Stimulated activated CD8-positive, alpha-beta memory T cell treated with anti-CD3 and anti-CD28 coated beads, Interleukin-7, amount 100 ng/mL, for 48 hours (primary cell): ENCODE results near the gene MYBPH.

Source experiments
- DNase-seq, 2 donors: peaks; one replicate each; pipeline ENCODE4 v3.0.0-alpha.2; 2020; ENCODE audit warnings: low read depth in 1 of 2; ENCODE audit errors: extremely low read depth in 1 of 2

The MYBPH gene

DNA sequence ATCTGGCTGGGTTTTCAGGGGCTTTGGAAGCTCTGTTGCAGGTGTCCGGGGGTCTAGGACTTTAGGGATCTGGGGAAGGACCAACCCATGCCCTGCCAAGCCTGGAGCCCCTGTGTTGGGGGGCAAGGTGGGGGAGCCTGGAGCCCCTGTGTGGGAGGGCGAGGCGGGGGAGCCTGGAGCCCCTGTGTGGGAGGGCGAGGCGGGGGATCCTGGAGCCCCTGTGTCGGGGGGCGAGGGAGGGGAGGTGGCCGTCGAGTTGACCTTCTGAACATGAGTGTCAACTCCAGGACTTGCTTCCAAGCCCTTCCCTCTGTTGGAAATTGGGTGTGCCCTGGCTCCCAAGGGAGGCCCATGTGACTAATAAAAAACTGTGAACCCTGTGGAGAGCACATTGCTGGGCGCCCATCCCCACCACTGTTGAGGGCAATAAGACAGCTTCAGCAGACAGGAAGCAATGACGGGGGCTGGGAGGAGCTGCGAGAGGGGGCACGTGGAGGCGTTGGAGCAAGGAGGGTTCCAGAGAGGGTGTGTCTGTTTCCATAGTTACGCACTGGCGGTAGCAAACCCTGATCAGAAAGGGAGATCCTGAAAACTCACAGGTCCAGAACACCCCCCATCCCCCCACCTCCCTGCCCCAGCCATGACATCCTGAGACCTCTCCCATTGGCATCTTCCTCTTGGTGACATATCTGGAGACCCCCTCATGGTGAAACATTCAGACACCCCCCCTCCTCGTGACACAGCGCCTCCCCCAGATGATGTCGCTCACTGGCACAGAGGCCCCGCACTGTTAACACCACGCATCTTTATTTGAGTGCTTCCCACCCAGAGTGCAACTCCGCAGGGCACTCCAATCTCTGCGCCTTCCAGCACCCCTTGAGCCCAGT lies 8.4 kb downstream of the MYBPH start:
- DNase-seq: no peak

DNA sequence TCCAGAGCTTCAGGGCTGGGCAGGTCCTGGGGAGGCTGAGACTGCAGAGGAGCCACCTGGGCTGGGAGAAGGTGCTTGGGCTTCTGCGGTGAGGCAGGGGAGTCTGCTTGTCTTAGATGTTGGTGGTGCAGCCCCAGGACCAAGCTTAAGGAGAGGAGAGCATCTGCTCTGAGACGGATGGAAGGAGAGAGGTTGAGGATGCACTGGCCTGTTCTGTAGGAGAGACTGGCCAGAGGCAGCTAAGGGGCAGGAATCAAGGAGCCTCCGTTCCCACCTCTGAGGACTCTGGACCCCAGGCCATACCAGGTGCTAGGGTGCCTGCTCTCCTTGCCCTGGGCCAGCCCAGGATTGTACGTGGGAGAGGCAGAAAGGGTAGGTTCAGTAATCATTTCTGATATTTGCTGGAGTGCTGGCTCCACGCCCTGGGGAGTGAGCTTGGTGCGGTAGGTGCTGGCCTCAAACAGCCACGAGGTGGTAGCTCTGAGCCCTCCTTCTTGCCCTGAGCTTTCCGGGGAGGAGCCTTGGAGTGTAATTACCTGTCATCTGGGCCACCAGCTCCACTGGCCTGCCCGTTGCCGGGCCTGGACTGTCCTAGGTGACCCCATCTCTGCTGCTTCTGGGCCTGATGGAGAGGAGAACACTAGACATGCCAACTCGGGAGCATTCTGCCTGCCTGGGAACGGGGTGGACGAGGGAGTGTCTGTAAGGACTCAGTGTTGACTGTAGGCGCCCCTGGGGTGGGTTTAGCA lies 9.3 kb downstream of the MYBPH start:
- no peak for DNase-seq

DNA sequence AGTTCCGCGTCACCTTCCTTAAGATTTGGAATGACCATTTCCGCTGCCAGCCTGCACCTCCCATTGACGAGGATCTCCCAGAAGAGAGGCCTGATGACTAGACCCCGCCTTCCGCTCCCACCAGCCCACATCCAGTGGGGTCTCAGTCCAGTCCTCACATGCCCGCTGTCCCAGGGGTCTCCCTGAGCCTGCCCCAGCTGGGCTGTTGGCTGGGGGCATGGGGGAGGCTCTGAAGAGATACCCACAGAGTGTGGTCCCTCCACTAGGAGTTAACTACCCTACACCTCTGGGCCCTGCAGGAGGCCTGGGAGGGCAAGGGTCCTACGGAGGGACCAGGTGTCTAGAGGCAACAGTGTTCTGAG lies 9.8 kb downstream of the MYBPH start:
- no peak for DNase-seq

DNA sequence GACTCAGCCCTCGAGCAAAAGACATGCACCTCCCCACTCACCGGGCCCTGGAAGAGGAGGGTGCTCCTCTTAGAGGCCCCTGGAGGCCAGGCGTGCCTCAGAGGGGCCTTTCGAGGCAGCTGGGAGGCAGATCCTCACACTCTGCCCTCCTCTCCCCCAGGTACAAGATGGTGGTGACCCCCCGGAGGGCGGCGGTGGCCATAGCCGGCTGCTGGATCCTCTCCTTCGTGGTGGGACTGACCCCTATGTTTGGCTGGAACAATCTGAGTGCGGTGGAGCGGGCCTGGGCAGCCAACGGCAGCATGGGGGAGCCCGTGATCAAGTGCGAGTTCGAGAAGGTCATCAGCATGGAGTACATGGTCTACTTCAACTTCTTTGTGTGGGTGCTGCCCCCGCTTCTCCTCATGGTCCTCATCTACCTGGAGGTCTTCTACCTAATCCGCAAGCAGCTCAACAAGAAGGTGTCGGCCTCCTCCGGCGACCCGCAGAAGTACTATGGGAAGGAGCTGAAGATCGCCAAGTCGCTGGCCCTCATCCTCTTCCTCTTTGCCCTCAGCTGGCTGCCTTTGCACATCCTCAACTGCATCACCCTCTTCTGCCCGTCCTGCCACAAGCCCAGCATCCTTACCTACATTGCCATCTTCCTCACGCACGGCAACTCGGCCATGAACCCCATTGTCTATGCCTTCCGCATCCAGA lies 10.4 kb downstream of the MYBPH start:
- DNase-seq: no peak

DNA sequence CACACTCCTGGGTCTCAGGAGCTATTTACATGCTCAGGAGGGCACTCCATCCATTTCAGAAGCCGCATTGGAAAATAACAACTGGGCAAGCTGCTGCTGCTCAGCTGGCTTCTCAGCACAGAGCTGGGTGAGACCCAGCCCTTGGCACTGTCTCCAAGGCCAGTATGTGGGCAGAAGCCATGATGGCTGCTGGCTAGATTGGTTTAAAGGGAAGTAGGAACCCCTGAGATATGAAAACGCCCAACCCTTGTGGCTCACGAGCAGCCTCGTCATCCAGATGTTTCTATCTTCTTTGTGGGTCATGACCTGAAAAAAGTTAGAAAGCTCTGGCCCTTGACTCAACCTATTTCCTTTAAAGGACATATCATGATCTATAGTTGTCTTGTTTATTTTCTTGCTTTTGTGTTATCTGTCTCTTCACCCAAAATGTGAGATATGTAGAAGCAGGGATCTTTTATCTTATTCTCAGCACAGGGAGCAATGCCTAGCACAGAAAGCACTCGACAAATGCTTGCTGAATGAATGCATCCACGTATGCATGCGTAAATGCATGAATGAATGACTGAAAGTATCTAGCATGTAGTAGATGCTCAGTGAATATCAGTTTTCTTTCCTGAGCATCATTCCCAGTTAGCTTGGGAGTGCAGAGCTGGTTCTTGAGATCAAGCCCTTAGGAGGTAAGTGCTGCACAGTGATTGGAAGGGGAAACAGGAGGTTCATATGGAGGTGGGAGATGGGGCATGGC lies 11.6 kb downstream of the MYBPH start:
- no peak for DNase-seq

DNA sequence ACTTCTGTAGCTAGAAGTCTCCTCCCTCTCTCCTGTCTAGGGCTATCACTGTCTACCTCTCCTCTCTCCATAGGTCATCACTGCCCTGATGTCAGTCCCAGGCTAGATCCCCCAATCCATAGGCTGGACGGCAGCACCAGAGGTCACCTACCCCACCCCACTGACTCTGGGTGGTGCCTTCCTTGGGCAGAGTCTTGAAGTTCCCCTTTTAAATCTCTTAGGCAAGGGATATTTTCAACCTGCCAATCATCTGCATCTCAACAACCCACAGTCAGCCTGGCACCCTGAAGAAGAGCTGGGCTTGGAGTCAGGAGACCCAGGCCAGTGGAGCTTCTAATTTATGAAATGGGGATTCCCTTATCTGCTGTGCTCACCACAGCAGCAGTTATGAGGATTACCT lies 13.2 kb downstream of the MYBPH start:
- DNase-seq: no peak

DNA sequence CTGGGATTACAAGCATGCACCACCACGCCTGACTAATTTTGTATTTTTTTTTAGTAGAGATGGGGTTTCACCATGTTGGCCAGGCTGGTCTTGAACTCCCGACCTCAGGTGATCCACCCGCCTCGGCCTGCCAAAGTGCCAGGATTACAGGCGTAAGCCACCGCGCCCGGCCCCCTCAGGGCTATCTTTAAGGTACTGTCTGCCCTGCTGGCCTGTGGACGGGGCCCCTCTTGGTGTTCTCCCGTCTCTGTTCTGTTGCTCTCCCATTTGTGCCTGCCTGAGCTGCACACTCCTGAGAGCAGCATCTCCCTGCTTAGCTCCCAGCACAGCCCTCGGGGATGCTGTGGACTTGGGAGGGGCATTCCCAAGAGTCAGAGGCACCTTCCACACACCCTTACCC lies 13.9 kb downstream of the MYBPH start:
- no peak for DNase-seq

DNA sequence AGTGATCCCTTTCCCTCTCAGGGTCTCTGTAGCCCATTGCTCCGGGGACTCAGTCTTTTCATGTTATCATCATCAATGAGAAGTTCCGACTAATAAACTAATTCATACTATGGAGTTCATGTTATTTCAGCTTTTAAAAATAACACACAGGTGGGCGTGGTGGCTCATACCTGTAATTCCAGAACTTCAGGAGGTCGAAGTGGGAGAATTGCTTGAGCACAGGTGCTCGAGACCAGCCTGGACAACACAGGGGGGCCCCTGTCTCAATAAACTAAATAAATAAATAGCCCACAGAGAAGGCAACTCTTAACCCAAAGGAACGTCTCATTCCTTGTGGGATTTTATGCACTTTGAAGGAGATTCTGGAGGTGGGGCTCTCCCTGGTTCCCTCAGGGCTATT lies 14.5 kb downstream of the MYBPH start:
- no peak for DNase-seq

DNA sequence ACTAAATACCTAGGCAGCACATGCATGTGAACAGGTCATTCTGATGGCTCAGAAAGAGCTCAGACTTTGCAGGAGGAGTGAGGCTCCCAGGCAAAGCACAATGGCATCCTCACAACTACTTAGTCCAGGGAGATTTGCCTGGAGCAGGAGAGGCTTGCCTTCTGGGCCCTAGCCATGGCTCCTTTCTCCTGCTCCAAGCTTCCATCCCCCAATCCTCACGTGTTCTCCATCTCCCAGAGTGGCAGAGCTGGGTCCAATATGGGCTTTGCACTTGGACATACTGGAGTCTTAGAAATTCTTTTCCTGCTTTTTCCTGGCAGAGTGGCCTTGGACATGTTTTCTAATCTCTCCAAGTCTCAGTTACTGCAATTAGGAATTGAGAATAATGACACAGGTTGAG lies 15.8 kb downstream of the MYBPH start:
- no peak for DNase-seq

DNA sequence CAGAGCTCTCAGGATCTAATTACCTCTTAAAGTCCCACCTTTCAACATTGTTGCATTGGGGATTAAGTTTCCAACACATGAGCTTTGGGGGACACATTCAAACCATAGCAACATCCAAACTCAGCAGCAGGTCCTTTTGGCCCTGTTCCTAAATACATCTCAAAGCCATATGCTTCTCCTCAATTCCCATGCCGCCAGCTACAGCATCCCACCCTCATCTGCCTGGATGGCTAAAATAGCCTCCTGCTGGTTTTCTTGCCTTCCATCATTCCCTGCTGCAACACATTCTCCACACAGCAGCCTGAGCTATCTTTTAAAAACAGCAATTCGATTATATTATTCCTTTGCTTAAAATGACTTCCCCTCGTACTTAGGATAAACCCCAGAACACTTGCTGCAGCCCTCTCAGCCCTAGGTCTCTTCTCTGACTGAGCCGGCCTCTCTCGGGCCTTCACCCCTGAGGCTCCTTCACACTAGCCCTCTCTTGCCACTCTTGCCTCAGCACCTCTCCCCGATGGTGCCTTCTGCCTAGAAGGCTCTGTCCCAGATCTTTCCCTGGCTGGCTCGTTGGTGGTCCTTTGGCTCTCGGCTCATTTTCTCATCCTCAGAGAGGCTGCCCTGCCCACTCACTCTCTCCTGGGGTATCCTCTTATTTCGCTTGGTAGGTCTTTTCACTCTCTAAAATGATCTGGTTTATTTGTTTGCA lies 16.5 kb downstream of the MYBPH start:
- no peak for DNase-seq

DNA sequence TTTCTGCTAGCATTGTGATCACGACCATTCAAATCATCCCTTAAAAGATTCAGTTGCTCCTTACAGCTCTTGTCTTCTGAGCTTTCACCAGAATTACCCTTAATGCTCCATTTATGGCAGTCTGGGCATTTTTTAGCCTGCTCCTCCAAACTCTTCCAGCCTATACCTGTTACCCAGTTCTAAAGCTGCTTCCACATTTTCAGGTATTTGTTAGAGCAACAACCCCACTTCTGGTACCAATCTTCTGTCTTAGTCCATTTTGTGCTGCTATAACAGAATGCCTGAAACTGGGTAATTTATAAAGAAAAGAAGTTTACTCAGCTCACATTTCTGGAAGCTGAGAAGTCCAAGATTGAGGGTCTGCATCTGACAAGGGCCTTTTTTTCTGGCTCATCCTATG lies 17.2 kb downstream of the MYBPH start:
- no peak for DNase-seq

DNA sequence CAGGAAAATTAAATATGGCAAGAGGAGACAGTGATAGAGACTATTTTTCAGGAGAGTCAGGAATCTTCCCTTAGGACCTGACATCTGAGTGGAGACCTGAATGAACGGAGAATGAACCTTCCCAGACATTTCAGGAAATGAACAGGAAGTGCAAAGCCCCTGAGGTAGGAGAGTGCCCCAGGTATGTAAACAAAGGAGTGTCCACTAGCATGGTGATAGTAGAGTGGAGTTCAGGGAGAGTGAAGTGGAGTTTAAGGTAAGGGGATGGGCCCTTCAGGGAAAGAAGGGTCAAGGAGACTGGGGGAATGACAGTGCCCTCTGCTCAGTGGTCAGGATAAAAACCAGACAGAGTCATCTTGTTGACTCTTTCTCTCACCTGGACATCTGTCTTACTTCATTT lies 19.3 kb downstream of the MYBPH start:
- no peak for DNase-seq

DNA sequence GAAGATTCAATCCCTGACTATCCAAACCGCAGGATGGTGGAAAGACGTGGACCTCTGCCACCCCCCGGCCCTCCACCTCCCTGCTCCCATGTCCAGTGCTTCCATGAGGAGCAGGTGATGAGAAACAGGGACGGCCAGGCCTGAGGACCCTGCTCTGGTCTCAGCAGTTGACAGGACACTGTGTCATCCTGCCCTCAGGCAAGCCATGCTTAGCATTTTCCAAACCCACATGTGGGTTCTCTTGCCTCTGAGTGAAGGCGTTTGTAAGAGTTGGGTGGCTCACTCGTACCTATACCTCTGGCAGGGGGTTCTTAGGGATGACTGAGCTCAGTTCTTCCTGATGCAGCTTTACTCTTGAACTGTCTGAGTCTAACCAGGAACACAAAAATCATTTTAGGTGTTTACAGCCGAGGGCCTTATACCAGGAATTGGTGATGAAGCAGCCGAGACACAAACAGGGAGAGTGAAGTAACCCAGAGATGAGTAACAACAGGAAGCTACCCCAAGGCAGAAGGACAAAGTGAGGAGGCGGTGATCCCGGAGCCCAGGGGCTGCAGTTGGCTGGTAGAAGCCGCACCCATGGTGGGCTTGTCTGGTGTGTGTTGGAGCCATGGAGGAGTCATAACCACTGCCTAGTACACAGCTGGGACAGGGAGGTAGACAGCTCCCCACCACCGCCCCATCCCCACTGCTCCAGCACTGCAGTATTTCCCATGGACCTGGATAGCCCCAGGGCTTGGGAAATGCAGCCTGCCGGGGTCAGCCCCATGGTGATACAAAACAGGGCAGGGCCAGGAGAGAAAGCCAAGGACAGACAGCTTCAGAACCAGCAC lies 21.4 kb downstream of the MYBPH start:
- DNase-seq: no peak

DNA sequence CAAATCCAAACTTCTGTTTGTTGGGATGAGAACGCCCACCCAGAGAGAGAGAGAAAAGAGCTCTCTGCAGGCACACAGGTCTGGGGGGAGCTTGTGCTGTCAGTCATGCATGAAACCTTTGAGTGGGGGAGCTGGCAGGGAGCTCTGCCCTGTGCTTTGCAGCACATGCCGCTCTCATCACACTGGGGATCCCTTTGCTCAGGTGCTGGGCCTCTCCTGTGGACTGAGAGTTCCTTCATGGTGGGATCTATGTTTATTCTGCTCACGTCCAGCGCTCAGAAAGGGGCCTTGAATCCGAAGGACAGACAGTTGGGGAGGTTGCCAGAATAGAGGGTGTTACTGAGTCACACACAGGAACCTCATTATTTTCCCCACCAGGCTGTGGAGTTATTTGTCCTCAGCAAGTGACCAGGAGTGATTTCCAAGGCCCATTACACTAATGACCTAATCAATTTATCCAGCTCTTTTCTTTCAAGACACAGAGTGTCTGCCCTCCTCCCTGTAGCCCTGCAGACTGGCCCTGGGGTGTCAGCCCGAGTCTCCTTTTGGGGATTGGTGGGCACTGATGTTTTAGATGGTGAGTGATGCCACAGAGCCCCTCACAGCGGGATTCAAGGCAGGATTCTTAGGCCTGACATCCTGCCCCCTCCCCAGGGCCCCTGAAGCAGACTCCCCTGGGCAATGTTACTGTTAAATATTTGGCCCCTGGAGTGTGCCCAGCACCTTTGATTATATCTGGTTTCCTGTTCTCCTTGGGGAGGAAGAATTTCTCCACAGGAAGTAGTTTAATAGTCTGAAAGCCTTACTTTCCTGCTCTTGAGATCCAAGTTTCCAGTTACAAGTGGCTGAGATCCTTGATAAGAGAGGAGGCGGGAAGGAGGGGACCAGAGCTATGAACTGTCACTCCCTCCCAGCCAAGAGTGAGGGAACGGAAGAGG lies 22.3 kb downstream of the MYBPH start:
- no peak for DNase-seq

DNA sequence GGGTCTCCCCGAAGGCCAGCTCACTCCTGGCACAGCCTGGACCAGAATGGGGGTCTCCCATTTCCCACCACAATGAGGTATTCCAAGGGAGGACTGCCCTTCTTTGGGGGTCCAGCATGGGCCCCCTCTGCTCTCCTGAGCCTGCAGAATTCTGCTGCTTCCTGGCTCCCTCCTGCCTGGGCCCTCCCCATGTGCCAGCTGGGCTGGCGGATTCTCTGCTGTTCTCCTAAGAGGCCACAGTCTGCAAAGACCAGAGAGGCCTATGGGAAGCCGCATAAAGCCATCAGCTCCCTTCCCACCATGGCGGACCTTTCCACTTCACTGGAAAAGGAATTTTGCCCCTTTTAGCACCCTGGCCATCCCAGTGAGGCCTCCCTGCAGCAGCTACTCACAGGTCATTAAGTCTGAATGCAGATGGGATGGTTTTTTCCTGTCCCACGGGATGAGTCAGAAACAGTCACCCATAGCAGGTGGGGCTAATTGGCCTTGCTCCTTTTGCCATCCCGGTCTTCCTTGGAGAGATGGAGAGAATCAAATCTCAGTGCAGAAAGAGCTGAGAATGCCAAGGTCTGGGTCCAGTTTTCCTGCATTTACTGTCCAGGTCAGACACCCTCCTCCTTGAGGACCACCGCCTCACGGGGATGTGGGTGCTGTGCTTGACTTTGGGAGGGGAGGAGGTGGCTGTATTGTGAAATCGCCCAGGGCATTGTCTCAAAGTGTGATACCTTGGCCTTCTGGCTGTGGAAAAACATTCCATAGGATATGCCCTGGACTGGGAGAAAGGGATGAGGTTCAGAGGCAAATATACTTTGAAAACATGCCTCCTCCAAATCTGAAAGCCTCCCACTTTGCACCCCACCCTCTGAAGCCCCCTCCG lies 23.2 kb downstream of the MYBPH start:
- no peak for DNase-seq

DNA sequence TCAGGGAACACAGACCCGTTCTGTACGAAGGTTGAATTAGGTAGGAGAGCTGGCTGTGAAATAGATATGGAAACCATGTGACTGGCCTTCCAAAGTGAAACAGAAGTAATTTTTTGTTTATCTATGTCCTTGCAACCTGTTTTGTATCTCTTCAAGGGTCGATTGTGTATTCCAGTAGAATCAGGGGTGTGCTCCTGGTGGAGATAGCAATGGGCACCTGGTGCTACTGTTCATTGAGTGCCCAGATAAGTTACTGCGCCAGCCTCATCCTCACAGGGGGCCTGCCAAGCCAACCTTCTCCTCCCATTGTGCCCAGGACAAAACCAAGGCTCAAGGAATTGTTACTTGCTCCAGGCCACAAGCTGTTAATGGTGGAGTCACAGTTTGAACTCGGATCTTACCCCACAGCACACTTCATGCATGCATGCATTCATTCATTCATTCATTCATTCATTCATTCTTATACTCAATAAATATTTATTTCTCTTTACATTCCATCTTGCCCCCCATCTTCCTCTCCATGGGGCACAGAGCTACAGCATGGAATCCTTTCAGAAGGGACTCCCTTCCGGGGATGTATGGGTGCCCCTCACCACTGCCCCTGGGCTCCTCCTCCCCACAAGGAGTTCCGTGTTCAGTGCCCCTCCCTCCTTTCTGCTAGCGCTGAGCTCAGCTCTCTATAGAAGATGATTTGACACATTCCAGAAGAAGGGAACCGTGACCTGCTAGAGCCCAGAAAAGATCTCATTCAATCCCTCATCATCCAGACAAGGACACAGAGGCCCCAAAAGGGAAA lies 24.1 kb downstream of the MYBPH start:
- DNase-seq: no peak
